Chondrocyte (in vitro differentiated cells): ENCODE measurements around the gene AKR1B15. TPM values are rescaled to one million over a fixed set of nuclear protein-coding genes. Genes with fewer than 3 reads are reported as not detected.
A peak's percentile ranks its signal among the peaks of the same experiment; 100 is the strongest.

ENCODE experiments used
- DNase-seq: peaks from one replicate; pipeline ENCODE4 v3.0.0; 2021; ENCODE audit warnings: mixed read lengths, low spot score
- H3K27ac Mint-ChIP-seq: one replicate; pipeline ENCODE4 v1.8.0; 2021; ENCODE audit warnings: mild to moderate bottlenecking, moderate library complexity, mixed read lengths; ENCODE audit not compliant: unreplicated experiment
- H3K27me3 Mint-ChIP-seq: 2 replicates; pipeline ENCODE4 v1.8.0; 2021; ENCODE audit warnings: low read depth, mixed read lengths
- H3K36me3 Mint-ChIP-seq: 2 replicates; pipeline ENCODE4 v1.8.0; 2021; ENCODE audit warnings: low read depth, mixed read lengths
- H3K4me1 Mint-ChIP-seq: 2 replicates; pipeline ENCODE4 v1.8.0; 2021; ENCODE audit warnings: low read depth, mild to moderate bottlenecking, mixed read lengths
- H3K4me3 Mint-ChIP-seq: one replicate; pipeline ENCODE4 v1.8.0; 2021; ENCODE audit warnings: mild to moderate bottlenecking, moderate library complexity, mixed read lengths; ENCODE audit not compliant: unreplicated experiment
- H3K9me3 Mint-ChIP-seq: 2 replicates; pipeline ENCODE4 v1.8.0; 2021; ENCODE audit warnings: low read depth, mixed read lengths
- total RNA-seq: library from RNA; stranded (reverse); gene quantifications from 3 replicates; pipeline ENCODE4 v1.2.1, GENCODE V29; 2021
- TF ChIP-seq, protein P1 (sequence below): fragments of 200-600 bp; sonication (generic); IDR thresholded peaks from 2 replicates; pipeline ENCODE4 v1.5.0; 2021; ENCODE audit warnings: antibody characterized with exemption, mild to moderate bottlenecking, moderate library complexity

AKR1B15 gene
- total RNA-seq, 1 donor from 2014 or later, result not detected

GRCh38 chr7:134546955-134547354 lies 2.0 kb upstream of the AKR1B15 start:
- Mint-ChIP-seq H3K4me3 (no peak overlapping the region), H3K4me1 (peaks cover 20% of the 10 kb centered on the region), H3K27me3 (peaks cover 37% of the 10 kb centered on the region), H3K36me3 (no peaks in the 10 kb centered on the region), H3K9me3 (no peaks in the 10 kb centered on the region), H3K27ac (no peak overlapping the region)
- TF ChIP-seq, protein P1, sequence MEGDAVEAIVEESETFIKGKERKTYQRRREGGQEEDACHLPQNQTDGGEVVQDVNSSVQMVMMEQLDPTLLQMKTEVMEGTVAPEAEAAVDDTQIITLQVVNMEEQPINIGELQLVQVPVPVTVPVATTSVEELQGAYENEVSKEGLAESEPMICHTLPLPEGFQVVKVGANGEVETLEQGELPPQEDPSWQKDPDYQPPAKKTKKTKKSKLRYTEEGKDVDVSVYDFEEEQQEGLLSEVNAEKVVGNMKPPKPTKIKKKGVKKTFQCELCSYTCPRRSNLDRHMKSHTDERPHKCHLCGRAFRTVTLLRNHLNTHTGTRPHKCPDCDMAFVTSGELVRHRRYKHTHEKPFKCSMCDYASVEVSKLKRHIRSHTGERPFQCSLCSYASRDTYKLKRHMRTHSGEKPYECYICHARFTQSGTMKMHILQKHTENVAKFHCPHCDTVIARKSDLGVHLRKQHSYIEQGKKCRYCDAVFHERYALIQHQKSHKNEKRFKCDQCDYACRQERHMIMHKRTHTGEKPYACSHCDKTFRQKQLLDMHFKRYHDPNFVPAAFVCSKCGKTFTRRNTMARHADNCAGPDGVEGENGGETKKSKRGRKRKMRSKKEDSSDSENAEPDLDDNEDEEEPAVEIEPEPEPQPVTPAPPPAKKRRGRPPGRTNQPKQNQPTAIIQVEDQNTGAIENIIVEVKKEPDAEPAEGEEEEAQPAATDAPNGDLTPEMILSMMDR, result no peak
- no peak for DNase-seq

DNA sequence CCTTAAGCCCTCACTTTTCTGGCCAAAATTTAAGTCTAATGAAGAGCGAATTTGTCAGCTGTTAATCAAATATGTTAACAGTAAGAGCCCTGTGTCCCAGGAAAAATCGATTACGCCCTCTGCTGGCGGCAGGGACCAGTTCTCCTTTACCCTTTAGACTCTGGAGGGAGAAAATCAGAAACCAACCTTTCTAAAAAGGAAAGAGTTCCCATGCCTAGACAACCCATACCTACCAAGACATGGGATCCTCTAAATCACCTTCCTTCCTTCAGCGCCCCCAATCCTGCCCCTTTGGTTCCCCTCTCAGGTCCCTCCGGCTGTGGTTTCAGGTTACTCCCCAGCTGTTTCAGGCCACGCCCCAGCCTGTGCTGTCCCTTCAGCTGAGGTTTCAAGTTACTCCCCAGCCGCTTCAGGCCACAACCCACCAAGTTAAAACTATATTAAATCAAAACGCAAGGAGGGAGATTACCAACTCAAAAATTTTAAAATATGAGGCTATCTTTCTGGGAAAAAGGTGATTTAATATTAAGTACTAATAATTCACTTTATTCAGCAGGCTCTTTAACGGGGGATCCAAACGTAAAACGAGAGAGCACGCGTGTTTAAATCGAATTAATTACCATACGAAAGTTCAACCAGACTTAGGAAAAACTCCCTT lies 1.4 kb upstream of the AKR1B15 start:
- H3K27me3 Mint-ChIP-seq, result peaks cover 35% of the 10 kb centered on the region
- DNase-seq, result no peak
- TF ChIP-seq, protein P1, result peak; percentile 95
- peaks cover 24% of the 10 kb centered on the region for H3K4me1 Mint-ChIP-seq
- peak overlapping the region; percentile 60 for H3K27ac Mint-ChIP-seq
- H3K9me3 Mint-ChIP-seq, result no peaks in the 10 kb centered on the region
- H3K36me3 Mint-ChIP-seq, result no peaks in the 10 kb centered on the region
- H3K4me3 Mint-ChIP-seq, result peak overlapping the region; percentile 76

DNA sequence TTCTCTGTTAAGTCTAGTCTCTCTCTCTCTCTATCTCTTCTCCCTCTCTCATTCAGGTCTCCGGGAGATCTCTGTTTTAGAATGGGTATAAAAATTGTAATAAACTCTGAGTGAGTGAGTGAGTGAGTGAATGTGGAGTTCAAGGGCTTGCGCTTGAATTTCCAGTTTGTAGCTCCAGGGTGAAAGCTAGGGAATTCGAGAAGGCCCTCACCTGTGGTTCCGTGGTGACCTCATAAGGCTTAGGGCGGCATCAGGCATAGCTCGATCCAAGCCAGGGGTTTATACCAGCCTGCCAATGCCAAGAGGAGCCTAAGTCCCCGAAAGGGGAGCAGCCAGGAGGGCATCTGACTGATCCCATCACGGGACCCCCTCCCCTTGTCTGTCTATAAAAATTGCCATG lies 456 bp downstream of the AKR1B15 start:
- Mint-ChIP-seq H3K4me3 (no peak overlapping the region), H3K36me3 (no peaks in the 10 kb centered on the region), H3K4me1 (peaks cover 24% of the 10 kb centered on the region), H3K27me3 (peaks cover 23% of the 10 kb centered on the region), H3K27ac (no peak overlapping the region), H3K9me3 (no peaks in the 10 kb centered on the region)
- TF ChIP-seq, protein P1, result no peak
- no peak for DNase-seq

DNA sequence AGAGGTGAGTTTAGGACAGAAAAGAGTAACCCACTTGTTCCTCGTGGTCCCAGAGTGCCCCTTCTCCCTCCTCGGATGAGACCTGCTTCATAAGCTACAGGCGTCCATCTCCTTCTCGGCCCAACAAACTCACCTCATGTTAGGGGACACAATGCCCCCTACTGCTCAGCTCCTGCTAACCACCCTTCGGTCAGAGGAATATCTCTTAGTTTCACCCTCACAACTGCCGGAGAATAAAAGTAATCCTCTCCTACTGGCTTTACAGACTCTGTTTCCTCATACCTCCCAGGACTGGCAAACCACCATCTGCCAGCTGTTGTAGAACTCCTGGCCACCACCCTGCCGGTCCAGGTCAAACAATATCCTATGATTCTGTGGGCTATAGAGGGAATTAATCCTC lies 3.2 kb downstream of the AKR1B15 start:
- no peak for DNase-seq
- Mint-ChIP-seq H3K4me1 (peaks cover 21% of the 10 kb centered on the region), H3K9me3 (no peaks in the 10 kb centered on the region), H3K27ac (no peak overlapping the region), H3K4me3 (no peak overlapping the region), H3K27me3 (peaks cover 20% of the 10 kb centered on the region), H3K36me3 (no peaks in the 10 kb centered on the region)
- TF ChIP-seq, protein P1, result peak; percentile 71

- TF ChIP-seq, protein P1, result peak; percentile 40
- Mint-ChIP-seq H3K4me1 (peaks cover 9% of the 10 kb centered on the region), H3K27ac (no peak overlapping the region), H3K36me3 (no peaks in the 10 kb centered on the region), H3K4me3 (no peak overlapping the region), H3K27me3 (peaks cover 20% of the 10 kb centered on the region), H3K9me3 (no peaks in the 10 kb centered on the region)
- no peak for DNase-seq
These were observed 5.1 kb downstream of the AKR1B15 start for GRCh38 chr7:134553976-134554375.
